AG04450 (cell line): ENCODE data around the gene FBXO4. TPM values are rescaled to one million over a fixed set of nuclear protein-coding genes. Genes with fewer than 3 reads are reported as not detected.

Experiments used
- CTCF ChIA-PET: fragments of 300-600, 350-600 bp; formaldehyde crosslinking; extraction: SDS; loops from one replicate; lab custom pipeline; 2022; ENCODE audit warnings: antibody characterized with exemption, inconsistent platforms; lab: Charles Lee
- POLR2A ChIA-PET: fragments of 350-600 bp; formaldehyde crosslinking; extraction: SDS; loops from one replicate; lab custom pipeline; 2021; ENCODE audit warnings: antibody characterized with exemption, inconsistent platforms; lab: Yijun Ruan, JAX
- DNase-seq: peaks from one replicate; pipeline ENCODE4 v3.0.0-alpha.2; 2011; ENCODE audit warnings: low read depth, low spot score
- H3K27ac ChIP-seq: one replicate; pipeline ENCODE4 v1.5.1; 2012; ENCODE audit warnings: low read depth, low read length, control low read depth
- H3K27me3 ChIP-seq: one replicate; pipeline ENCODE4 v1.6.0; 2012; ENCODE audit warnings: low read length; ENCODE audit not compliant: control insufficient read depth, insufficient read depth
- H3K4me3 ChIP-seq: 2 replicates; pipeline ENCODE4 v1.5.1; 2011; ENCODE audit warnings: mild to moderate bottlenecking, low read depth, low read length, control low read depth
- H3K9me3 ChIP-seq: 2 replicates; pipeline ENCODE4 v1.5.1; 2012; ENCODE audit warnings: low read length; ENCODE audit not compliant: control insufficient read depth, insufficient read depth
- CTCF ChIP-seq: IDR thresholded peaks from 2 replicates; pipeline ENCODE4 v1.5.1; 2011; ENCODE audit warnings: low read depth, low read length, control low read depth, inconsistent platforms
- polyA plus RNA-seq: library from polyadenylated mRNA; depleted of rRNA; stranded (reverse); fragments of >200 nt; gene quantifications from 2 replicates; pipeline ENCODE4 v1.2.3, GENCODE V29; 2011

FBXO4 gene
- polyA plus RNA-seq, 1 experiment: 10.9 TPM

GRCh38 chr5:41918105-41918504 is 7.0 kb upstream of the FBXO4 start:
- Histone ChIP-seq H3K9me3 (no peaks in the 10 kb centered on the region), H3K4me3 (no peak overlapping the region), H3K27ac (no peak overlapping the region), H3K27me3 (no peaks in the 10 kb centered on the region)
- ChIA-PET CTCF (no interaction called here), POLR2A (no interaction called here)
- no peak for TF ChIP-seq CTCF
- no peak for DNase-seq

- CTCF ChIA-PET: interaction anchor here (0.9 to 1.3 kb wide), 2 partner anchors 65 to 136 kb away, joined by 4 to 5 read pairs; no protein-coding TSS in a partner anchor
- no peak for TF ChIP-seq CTCF
Observed at GRCh38 chr5:41921166-41921565, 3.9 kb upstream of the FBXO4 start.

GRCh38 chr5:41921874-41922273 is 3.2 kb upstream of the FBXO4 start:
- no peak for DNase-seq
- H3K27ac ChIP-seq: no peak overlapping the region
- ChIA-PET CTCF (no interaction called here), POLR2A (no interaction called here)
- no peaks in the 10 kb centered on the region for H3K9me3 ChIP-seq
- no peak overlapping the region for H3K4me3 ChIP-seq
- no peaks in the 10 kb centered on the region for H3K27me3 ChIP-seq
- TF ChIP-seq CTCF: no peak

More at GRCh38 chr5:41921166-41921565, 3.9 kb upstream of the FBXO4 start:
- Histone ChIP-seq H3K27ac (no peak overlapping the region), H3K4me3 (no peak overlapping the region), H3K27me3 (no peaks in the 10 kb centered on the region), H3K9me3 (no peaks in the 10 kb centered on the region)
- POLR2A ChIA-PET: no interaction called here
- no peak for DNase-seq

GRCh38 chr5:41924526-41924871 is 582 bp upstream of the FBXO4 start:
- TF ChIP-seq CTCF: no peak
- H3K27ac ChIP-seq: peak overlapping the region; percentile 42
- H3K4me3 ChIP-seq: peak overlapping the region; percentile 68
- H3K9me3 ChIP-seq: no peaks in the 10 kb centered on the region
- ChIA-PET POLR2A (interaction anchor here (1.8 kb wide), 1 partner anchor 20 kb away, joined by 15 read pairs; the partner anchor contains the start of gene RIMOC1), CTCF (interaction anchor here (0.5 to 1.1 kb wide), 7 partner anchors 13 to 70 kb away, joined by 3 to 4 read pairs (median 3); partner anchors contain the start of gene RIMOC1)
- no peak for DNase-seq
- no peaks in the 10 kb centered on the region for H3K27me3 ChIP-seq

GRCh38 chr5:41925555-41925951 is 472 bp downstream of the FBXO4 start:
- TF ChIP-seq CTCF: no peak
- H3K27me3 ChIP-seq: no peaks in the 10 kb centered on the region
- ChIA-PET CTCF (interaction anchor here (0.6 to 1.1 kb wide), 9 partner anchors 12 to 132 kb away, joined by 3 to 4 read pairs (median 3); no protein-coding TSS in a partner anchor), POLR2A (interaction anchor here (0.7 to 1.8 kb wide), 2 partner anchors 21 to 676 kb away, joined by 4 to 15 read pairs; partner anchors contain the start of gene RIMOC1)
- peak overlapping the region; percentile 68 for H3K4me3 ChIP-seq
- H3K27ac ChIP-seq: peak overlapping the region; percentile 62
- H3K9me3 ChIP-seq: no peaks in the 10 kb centered on the region
- no peak for DNase-seq
